Mesothelial cell of epicardium (in vitro differentiated cells): ENCODE data around the gene TLL2. TPM values are rescaled to one million over a fixed set of nuclear protein-coding genes. Genes with fewer than 3 reads are reported as not detected.

Experiments
- DNase-seq, 2 experiments: peaks; one replicate each; pipeline ENCODE4 v3.0.0; 2021; ENCODE audit warnings: low spot score in 2 of 2; ENCODE audit not compliant: unreplicated experiment in 2 of 2
- H3K27ac Mint-ChIP-seq: 2 replicates; pipeline ENCODE4 v1.8.0; 2021; ENCODE audit warnings: mixed read lengths
- H3K27me3 Mint-ChIP-seq: 2 replicates; pipeline ENCODE4 v1.8.0; 2021; ENCODE audit warnings: low read depth, mixed read lengths
- H3K36me3 Mint-ChIP-seq: 2 replicates; pipeline ENCODE4 v1.8.0; 2021; ENCODE audit warnings: mixed read lengths
- H3K4me1 Mint-ChIP-seq: 2 replicates; pipeline ENCODE4 v1.8.0; 2021; ENCODE audit warnings: mixed read lengths
- H3K4me3 Mint-ChIP-seq: 2 replicates; pipeline ENCODE4 v1.8.0; 2021; ENCODE audit warnings: mild to moderate bottlenecking, moderate library complexity, mixed read lengths
- H3K9me3 Mint-ChIP-seq: 2 replicates; pipeline ENCODE4 v1.8.0; 2021; ENCODE audit warnings: mixed read lengths
- total RNA-seq: library from RNA; stranded (reverse); gene quantifications from 3 replicates; pipeline ENCODE4 v1.2.1, GENCODE V29; 2021
- TF ChIP-seq, protein P1 (sequence below): fragments of 200-600 bp; sonication (generic); IDR thresholded peaks from one replicate; pipeline ENCODE4 v1.5.0; 2021; ENCODE audit warnings: antibody characterized with exemption; ENCODE audit not compliant: unreplicated experiment

Gene TLL2
- total RNA-seq, 1 donor from 2014 or later = 1.4 TPM

- H3K27me3 Mint-ChIP-seq = peaks cover 49% of the 10 kb centered on the region
- TF ChIP-seq, protein P1, sequence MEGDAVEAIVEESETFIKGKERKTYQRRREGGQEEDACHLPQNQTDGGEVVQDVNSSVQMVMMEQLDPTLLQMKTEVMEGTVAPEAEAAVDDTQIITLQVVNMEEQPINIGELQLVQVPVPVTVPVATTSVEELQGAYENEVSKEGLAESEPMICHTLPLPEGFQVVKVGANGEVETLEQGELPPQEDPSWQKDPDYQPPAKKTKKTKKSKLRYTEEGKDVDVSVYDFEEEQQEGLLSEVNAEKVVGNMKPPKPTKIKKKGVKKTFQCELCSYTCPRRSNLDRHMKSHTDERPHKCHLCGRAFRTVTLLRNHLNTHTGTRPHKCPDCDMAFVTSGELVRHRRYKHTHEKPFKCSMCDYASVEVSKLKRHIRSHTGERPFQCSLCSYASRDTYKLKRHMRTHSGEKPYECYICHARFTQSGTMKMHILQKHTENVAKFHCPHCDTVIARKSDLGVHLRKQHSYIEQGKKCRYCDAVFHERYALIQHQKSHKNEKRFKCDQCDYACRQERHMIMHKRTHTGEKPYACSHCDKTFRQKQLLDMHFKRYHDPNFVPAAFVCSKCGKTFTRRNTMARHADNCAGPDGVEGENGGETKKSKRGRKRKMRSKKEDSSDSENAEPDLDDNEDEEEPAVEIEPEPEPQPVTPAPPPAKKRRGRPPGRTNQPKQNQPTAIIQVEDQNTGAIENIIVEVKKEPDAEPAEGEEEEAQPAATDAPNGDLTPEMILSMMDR = no peak
- H3K4me3 Mint-ChIP-seq = no peak overlapping the region
- H3K36me3 Mint-ChIP-seq = no peaks in the 10 kb centered on the region
- peaks cover 4% of the 10 kb centered on the region for H3K9me3 Mint-ChIP-seq
- no peak for DNase-seq
- no peaks in the 10 kb centered on the region for H3K4me1 Mint-ChIP-seq
- H3K27ac Mint-ChIP-seq = no peak overlapping the region
Measured at GRCh38 chr10:96359616-96360015, 154.1 kb downstream of the TLL2 start.

- H3K4me3 Mint-ChIP-seq = no peak within 1 kb of the TSS
- DNase-seq = no peak
- H3K4me1 Mint-ChIP-seq = no peaks in the 10 kb centered on the region
Measured at GRCh38 chr10:96358851-96359540, 154.7 kb downstream of the TLL2 start, which contains the start of gene OPALIN. TSS of gene OPALIN (minus strand) at chr10:96359002. CDS start at chr10:96358896, 106 bp downstream.

DNA sequence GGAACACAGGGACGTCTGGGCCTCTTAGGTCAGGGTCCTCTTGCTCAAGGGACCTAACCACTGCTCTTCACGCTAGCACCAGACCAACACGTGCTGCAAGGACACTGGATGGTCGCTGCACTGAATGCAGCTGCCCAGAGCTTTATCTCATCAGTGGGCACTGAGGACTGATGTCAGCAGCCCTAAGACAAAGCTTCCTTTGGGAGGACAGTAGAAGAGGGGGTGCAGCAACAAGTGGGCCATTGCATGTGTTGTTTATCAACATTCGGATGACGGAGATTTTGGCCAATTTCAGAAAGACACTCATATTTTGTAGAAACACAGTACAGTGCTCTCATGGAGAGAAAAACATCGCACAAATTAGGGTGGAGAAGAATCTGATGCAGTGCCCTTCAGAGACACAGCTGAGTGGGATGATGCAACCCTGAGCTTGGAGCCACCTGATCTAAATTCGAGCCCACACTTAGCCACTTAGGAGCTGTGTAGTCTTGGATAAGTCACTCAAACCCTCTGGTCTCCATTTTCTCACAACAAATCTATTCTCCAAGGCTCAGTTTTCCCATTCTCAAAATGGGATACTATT lies 156.6 kb downstream of the TLL2 start:
- Mint-ChIP-seq H3K9me3 (no peaks in the 10 kb centered on the region), H3K27me3 (peaks cover 50% of the 10 kb centered on the region), H3K27ac (no peak overlapping the region), H3K36me3 (no peaks in the 10 kb centered on the region), H3K4me3 (no peak overlapping the region), H3K4me1 (no peaks in the 10 kb centered on the region)
- TF ChIP-seq, protein P1 = no peak
- no peak for DNase-seq

More at GRCh38 chr10:96358851-96359540, 154.7 kb downstream of the TLL2 start, which contains the start of gene OPALIN:
- Mint-ChIP-seq H3K27ac (no peak within 1 kb of the TSS), H3K36me3 (no peaks in the 10 kb centered on the region), H3K9me3 (peaks cover 4% of the 10 kb centered on the region), H3K27me3 (peaks cover 49% of the 10 kb centered on the region)
- TF ChIP-seq, protein P1 = no peak

DNA sequence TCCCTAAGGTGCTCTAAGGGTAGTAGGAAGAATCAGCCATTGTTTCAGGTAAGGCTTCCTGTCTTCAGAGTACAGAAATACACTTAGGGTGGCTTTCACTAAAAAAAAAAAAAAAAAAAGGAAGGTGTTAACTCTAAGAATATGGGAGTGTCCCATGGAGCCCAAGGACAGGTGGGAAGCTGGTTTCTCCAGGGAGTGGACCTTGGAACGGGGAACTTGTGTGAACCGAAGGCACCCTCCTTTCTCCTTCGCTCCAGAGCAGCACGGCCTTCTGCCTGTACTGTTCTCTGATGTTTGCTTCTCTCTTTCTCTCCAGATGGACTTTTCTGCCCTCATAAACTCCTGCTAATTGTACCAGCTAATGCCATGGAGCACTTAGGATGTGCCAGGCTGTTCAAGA lies 161.1 kb downstream of the TLL2 start:
- H3K4me1 Mint-ChIP-seq = no peaks in the 10 kb centered on the region
- TF ChIP-seq, protein P1 = no peak
- H3K4me3 Mint-ChIP-seq = no peak overlapping the region
- H3K27me3 Mint-ChIP-seq = peaks cover 42% of the 10 kb centered on the region
- no peaks in the 10 kb centered on the region for H3K9me3 Mint-ChIP-seq
- no peak overlapping the region for H3K27ac Mint-ChIP-seq
- DNase-seq = no peak
- H3K36me3 Mint-ChIP-seq = no peaks in the 10 kb centered on the region

DNA sequence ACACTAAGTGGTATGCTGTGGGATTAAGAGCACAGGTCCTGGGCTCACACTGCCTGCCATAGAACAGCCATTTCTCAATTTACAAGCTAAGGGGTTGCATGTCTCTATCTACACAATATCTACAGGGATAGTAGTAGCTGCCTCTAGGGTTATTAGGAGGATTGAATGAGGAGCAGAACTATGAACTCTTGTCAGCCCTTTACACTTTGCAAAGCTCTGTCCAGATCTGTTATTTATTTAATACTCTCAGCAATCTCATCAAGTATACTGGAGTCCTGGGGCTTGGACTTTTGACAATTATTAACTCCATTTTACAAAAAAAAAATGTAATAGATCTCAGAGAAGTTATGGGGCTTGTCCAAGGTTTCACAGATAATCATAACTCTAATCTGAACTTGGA lies 161.7 kb downstream of the TLL2 start:
- Mint-ChIP-seq H3K4me3 (no peak overlapping the region), H3K4me1 (no peaks in the 10 kb centered on the region)

More for the DNA sequence above, 161.7 kb downstream of the TLL2 start:
- peaks cover 38% of the 10 kb centered on the region for H3K27me3 Mint-ChIP-seq
- no peaks in the 10 kb centered on the region for H3K9me3 Mint-ChIP-seq
- no peak overlapping the region for H3K27ac Mint-ChIP-seq
- no peak for DNase-seq
- H3K36me3 Mint-ChIP-seq = no peaks in the 10 kb centered on the region
- TF ChIP-seq, protein P1 = no peak
